ENCODE measurements around the gene NR2E1.
A peak's percentile ranks its signal among the peaks of the same experiment; 100 is the strongest.

The NR2E1 gene

DNA sequence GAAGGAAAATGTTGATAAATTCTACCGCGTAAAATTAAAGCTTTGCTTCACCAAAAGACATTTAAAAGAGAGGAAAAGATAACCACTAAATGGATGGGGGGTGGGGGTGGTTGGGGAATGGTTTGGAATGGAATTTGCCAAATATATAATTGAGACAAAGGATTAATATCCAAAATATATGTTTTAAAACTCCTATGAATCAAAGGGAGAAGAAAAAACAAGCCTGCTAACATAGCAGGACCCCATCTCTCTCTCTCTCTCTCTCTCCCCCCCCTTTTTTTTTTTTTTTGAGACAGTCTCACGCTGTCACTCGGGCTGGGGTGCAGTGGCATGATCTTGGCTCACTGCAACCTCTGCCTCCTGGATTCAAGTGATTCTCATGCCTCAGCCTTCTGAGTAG is 13.4 kb upstream of the NR2E1 start:
- H3K4me3 ChIP-seq (ENCODE audit: low read depth, low read length, poor library complexity, severe bottlenecking) = no peak overlapping the region
- peaks cover 7% of the 10 kb centered on the region for H3K4me1 ChIP-seq (ENCODE audit: insufficient read depth, low read length, severe bottlenecking)
- no peaks in the 10 kb centered on the region for H3K9me2 ChIP-seq (ENCODE audit: low read depth, low read length)
- no peaks in the 10 kb centered on the region for H3K9me3 ChIP-seq (ENCODE audit: low read length)
- H3K36me3 ChIP-seq (ENCODE audit: insufficient read depth, low read length) = no peaks in the 10 kb centered on the region
- no peaks in the 10 kb centered on the region for H3F3A ChIP-seq (ENCODE audit: insufficient read depth, low read length)
- no peaks in the 10 kb centered on the region for H3K79me2 ChIP-seq (ENCODE audit: insufficient read depth, low read length)
- H3K9ac ChIP-seq (ENCODE audit: low read length) = no peak overlapping the region
- H4K20me1 ChIP-seq (ENCODE audit: insufficient read depth, low read length) = no peaks in the 10 kb centered on the region
- no peak overlapping the region for H2AFZ ChIP-seq (ENCODE audit: low read length)
- H3K4me2 ChIP-seq (ENCODE audit: low read length) = no peak overlapping the region
- peaks cover 7% of the 10 kb centered on the region; the same call in 1 of the 2 replicates for H3K27me3 ChIP-seq (ENCODE audit: insufficient read depth, low read length)
- no peak for TF ChIP-seq EZH2 (IDR thresholded peaks at IDR 0.05; ENCODE audit: borderline replicate concordance, low read length)
- TF ChIP-seq, protein P1, sequence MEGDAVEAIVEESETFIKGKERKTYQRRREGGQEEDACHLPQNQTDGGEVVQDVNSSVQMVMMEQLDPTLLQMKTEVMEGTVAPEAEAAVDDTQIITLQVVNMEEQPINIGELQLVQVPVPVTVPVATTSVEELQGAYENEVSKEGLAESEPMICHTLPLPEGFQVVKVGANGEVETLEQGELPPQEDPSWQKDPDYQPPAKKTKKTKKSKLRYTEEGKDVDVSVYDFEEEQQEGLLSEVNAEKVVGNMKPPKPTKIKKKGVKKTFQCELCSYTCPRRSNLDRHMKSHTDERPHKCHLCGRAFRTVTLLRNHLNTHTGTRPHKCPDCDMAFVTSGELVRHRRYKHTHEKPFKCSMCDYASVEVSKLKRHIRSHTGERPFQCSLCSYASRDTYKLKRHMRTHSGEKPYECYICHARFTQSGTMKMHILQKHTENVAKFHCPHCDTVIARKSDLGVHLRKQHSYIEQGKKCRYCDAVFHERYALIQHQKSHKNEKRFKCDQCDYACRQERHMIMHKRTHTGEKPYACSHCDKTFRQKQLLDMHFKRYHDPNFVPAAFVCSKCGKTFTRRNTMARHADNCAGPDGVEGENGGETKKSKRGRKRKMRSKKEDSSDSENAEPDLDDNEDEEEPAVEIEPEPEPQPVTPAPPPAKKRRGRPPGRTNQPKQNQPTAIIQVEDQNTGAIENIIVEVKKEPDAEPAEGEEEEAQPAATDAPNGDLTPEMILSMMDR (IDR thresholded peaks at IDR 0.05; ENCODE audit: low read length) = no peak
- H3K27ac ChIP-seq (ENCODE audit: low read depth, low read length, poor library complexity, severe bottlenecking) = no peak overlapping the region

DNA sequence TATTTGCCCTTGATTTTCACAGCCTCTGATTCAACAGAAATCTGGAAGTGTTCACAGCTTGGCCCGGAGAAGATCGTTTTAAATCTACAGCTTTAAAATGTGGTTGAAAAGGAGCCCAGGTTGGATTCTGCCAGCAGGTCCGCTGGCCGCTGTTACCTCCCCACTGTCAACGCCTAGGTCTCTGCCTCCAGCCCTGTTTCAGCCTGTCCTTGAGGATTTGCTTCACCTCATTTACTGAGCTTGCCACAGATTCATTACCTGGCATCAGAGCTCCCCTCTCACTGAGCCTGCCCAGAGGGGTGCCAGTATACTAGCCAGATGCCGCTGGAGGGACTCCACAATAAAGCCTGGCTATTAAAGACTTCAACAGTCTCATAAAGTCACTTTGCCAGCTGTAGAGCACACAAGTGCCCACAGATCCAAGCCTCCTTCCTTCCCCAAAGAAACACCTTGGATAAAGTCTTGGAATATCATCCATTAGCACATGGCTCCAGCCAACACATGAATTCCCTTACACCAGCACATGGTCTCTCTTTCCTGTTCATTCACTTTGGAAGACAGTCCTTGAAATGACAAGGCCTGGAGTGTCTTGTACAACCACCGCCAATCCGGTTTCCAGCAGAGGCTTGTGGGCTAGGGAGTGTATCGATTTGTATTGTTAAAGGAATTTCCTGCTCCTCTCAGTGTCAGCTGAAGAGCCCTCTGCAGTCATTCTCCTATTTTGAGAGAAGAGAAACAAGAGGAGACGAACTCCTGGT is 9.5 kb upstream of the NR2E1 start:
- Histone ChIP-seq H3K4me2 (ENCODE audit: low read length) (no peak overlapping the region), H3K36me3 (ENCODE audit: insufficient read depth, low read length) (no peaks in the 10 kb centered on the region), H3K4me3 (ENCODE audit: low read depth, low read length, poor library complexity, severe bottlenecking) (no peak overlapping the region), H3K27me3 (ENCODE audit: insufficient read depth, low read length) (no peaks in the 10 kb centered on the region), H2AFZ (ENCODE audit: low read length) (no peak overlapping the region), H3K9me3 (ENCODE audit: low read length) (no peaks in the 10 kb centered on the region), H3K79me2 (ENCODE audit: insufficient read depth, low read length) (no peaks in the 10 kb centered on the region), H3K9ac (ENCODE audit: low read length) (no peak overlapping the region), H3K27ac (ENCODE audit: low read depth, low read length, poor library complexity, severe bottlenecking) (no peak overlapping the region), H3F3A (ENCODE audit: insufficient read depth, low read length) (no peaks in the 10 kb centered on the region), H4K20me1 (ENCODE audit: insufficient read depth, low read length) (no peaks in the 10 kb centered on the region), H3K4me1 (ENCODE audit: insufficient read depth, low read length, severe bottlenecking) (peaks cover 14% of the 10 kb centered on the region), H3K9me2 (ENCODE audit: low read depth, low read length) (no peaks in the 10 kb centered on the region)
- TF ChIP-seq, protein P1 (IDR thresholded peaks at IDR 0.05; ENCODE audit: low read length) = no peak
- TF ChIP-seq EZH2 (IDR thresholded peaks at IDR 0.05; ENCODE audit: borderline replicate concordance, low read length) = no peak

DNA sequence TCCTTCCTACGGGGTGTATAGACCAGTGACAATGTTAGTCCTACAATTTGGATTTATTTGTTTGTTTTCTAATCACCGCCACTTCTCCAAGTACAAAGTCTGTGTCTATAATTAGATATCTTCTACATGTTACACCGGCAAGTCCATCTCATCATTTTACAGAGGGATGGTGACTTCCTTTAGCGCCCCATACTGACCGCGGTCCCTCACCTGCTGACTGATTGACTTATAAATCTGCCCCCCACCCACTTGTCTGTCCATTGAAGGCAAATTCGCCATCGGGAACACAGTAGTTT is 8.9 kb upstream of the NR2E1 start:
- H4K20me1 ChIP-seq (ENCODE audit: insufficient read depth, low read length) = no peaks in the 10 kb centered on the region
- peaks cover 14% of the 10 kb centered on the region for H3K4me1 ChIP-seq (ENCODE audit: insufficient read depth, low read length, severe bottlenecking)
- H3K27ac ChIP-seq (ENCODE audit: low read depth, low read length, poor library complexity, severe bottlenecking) = no peak overlapping the region
- H2AFZ ChIP-seq (ENCODE audit: low read length) = no peak overlapping the region
- 0 out of 2 replicates have a peak, but pooled peaks cover 2% of the 10 kb centered on the region for H3K27me3 ChIP-seq (ENCODE audit: insufficient read depth, low read length)
- no peaks in the 10 kb centered on the region for H3K36me3 ChIP-seq (ENCODE audit: insufficient read depth, low read length)
- H3F3A ChIP-seq (ENCODE audit: insufficient read depth, low read length) = no peaks in the 10 kb centered on the region
- peak overlapping the region; percentile 69 for H3K4me2 ChIP-seq (ENCODE audit: low read length)
- no peaks in the 10 kb centered on the region for H3K9me3 ChIP-seq (ENCODE audit: low read length)
- no peaks in the 10 kb centered on the region for H3K79me2 ChIP-seq (ENCODE audit: insufficient read depth, low read length)
- TF ChIP-seq, protein P1 (IDR thresholded peaks at IDR 0.05; ENCODE audit: low read length) = no peak
- no peak for TF ChIP-seq EZH2 (IDR thresholded peaks at IDR 0.05; ENCODE audit: borderline replicate concordance, low read length)
- H3K4me3 ChIP-seq (ENCODE audit: low read depth, low read length, poor library complexity, severe bottlenecking) = peak overlapping the region; percentile 60
- no peak overlapping the region for H3K9ac ChIP-seq (ENCODE audit: low read length)
- H3K9me2 ChIP-seq (ENCODE audit: low read depth, low read length) = no peaks in the 10 kb centered on the region

Measured in OCI-LY1 (cell line).